Sciatic nerve (tissue), 2 donors: ENCODE data around the gene MTHFR. TPM values are rescaled to one million over a fixed set of nuclear protein-coding genes. Genes with fewer than 3 reads are reported as not detected.

ENCODE experiments used
- ATAC-seq: fragments of 200-7000 bp; cut with Tn5 transposase; one replicate; pipeline ENCODE4 v1.9.1; 2020; ENCODE audit warnings: mild to moderate bottlenecking, moderate library complexity
- DNase-seq: peaks from one replicate; pipeline ENCODE4 v3.0.0-alpha.2; 2020; ENCODE audit warnings: low spot score
- intact Hi-C: fragments of 100-400 bp; cut with DNase I; formaldehyde crosslinking; loops from one replicate; pipeline ENCODE4 v1.14.2; 2022
- total RNA-seq: library from RNA; stranded (reverse); fragmentation: NEBNext Ultra II Directional; extraction: Animal tissue kit (Norgen Biotek cat#: 25700); gene quantifications from one replicate; pipeline ENCODE4 v1.2.1, GENCODE V29; 2021
- donor health status: DM: no; HTN: no; CAD: no.
- donor health status: DM: no; HTN: no; CAD: no.

MTHFR gene
- total RNA-seq, 1 donor from 2014 or later = 78.3 TPM

DNA sequence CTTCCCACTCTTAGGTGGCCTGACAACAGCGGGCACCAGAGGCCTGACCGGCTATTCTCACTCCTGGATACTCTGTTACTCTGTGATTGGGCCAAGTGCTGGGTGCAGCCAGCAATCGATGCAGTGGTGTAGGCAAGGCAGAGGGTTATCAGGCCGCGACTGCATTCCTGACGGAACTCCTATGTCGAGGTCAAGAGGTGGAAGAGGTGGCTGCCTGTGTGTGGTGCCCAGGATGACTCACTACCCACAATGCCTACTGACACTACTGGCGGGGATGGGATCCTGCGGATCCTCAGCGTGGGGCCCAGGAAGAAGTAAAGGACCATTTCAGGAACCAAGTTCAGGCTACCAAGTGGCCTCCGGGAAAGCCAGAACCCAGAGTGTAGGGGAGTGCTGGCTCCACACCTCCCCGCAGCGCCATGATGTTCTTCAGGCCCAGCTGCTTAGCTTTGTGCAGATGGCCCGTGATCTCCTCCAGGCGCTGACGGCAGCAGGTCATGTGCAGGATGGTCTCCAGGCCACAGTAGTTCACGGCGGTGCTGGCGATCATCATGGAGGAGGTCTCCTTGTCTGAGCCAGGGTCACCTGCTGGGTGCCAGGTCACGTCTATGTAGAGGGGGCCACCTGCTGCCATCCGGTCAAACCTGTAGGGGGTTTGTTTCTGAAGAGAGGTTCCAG is 4.9 kb downstream of the MTHFR start:
- intact Hi-C loops = no loop called here
- DNase-seq = peak; percentile 62
- ATAC-seq = no peak

DNA sequence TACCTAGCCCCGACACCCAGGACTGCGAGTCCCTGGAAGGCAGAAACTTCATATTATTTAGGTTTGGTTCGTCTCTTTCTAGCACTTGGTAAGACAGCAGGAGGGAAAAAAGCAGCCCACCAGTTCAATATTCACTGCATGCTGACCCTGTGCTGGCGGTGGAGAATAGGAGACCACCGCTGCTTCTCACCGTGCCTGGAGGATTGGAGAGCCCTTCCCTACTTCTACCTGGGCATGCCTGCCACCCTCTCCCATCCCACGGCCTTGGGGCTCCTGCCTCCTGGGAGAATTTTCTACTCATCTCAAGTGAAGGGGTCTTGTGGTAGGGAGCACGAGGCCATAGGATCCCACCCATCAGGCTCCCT is 5.4 kb downstream of the MTHFR start:
- DNase-seq = peak; percentile 44
- no peak for ATAC-seq
- intact Hi-C loops = no loop called here

DNA sequence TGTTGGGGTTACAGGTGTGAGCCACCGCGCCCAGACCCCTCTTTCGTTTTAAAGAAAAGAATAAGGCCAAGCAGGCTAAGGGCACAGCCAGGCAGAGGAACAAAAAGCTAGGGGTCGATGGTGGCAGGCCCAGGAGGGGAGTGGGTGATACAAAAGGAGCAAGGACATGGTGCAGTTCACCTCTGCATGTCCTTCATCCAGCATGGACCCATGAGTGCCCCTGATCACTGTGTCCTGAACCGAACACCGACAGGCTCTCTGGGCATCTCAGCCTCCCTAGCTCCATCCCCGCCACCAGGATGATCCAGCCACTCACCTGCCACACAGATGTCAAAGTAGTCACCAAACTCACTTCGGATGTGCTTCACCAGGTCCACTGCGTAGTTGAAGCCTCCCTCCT is 5.9 kb downstream of the MTHFR start:
- intact Hi-C loops = no loop called here
- DNase-seq (peak; percentile 31), ATAC-seq (no peak)

DNA sequence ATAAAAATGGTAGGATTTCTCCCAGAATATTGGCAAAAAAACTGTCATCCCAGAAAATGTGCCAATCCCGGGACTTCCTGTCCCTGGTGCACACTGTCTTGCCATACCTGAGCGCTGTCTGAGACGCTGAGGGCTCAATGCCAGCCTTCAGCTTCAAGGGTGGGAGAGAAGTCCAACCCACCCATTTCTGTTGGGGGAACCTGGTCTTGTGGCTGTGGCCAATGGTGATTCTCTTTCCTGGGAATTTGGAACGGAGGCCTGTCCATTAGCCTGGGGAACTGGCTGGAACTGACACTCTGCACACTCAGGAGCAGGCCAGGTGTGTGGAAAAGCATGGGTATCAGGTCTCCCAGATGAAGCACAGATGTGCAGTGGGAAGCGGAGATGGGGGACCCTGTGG is 6.7 kb downstream of the MTHFR start:
- intact Hi-C loops = no loop called here
- ATAC-seq (no peak), DNase-seq (no peak)

DNA sequence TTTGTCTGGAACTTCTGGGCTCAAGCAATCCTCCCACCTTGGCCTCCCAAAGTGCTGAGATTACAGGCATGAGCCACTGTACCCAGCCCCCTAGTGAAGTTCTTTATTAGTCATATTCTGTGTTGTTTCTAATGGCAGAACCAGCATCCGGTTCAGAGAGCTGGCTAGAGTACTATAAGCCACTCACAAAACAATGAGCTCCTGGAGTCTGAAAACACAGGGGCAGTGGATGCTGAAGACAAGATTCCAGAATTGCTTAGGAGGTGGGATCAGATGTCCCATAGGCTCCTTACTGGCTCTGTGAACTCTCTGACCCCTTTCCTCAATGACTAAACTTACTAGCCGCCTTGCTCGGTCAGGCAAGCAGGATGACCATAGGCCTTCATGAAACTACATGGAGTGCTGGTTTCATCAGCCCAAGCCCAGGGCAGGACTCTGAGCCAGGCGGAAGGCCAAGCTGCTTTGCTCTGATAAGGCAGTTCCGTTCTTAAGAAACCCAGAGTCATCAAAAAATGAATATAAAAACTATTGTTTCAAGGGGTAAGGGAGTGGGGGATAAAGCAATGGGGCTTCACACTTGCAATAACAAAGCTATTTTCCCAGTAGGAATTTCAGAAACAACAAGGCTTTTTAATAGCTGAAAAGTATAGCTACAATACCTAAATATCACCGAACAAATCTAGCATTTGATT is 8.1 kb downstream of the MTHFR start:
- ATAC-seq (peak; percentile 72), DNase-seq (peak; percentile 81)
- intact Hi-C loops = no loop called here

DNA sequence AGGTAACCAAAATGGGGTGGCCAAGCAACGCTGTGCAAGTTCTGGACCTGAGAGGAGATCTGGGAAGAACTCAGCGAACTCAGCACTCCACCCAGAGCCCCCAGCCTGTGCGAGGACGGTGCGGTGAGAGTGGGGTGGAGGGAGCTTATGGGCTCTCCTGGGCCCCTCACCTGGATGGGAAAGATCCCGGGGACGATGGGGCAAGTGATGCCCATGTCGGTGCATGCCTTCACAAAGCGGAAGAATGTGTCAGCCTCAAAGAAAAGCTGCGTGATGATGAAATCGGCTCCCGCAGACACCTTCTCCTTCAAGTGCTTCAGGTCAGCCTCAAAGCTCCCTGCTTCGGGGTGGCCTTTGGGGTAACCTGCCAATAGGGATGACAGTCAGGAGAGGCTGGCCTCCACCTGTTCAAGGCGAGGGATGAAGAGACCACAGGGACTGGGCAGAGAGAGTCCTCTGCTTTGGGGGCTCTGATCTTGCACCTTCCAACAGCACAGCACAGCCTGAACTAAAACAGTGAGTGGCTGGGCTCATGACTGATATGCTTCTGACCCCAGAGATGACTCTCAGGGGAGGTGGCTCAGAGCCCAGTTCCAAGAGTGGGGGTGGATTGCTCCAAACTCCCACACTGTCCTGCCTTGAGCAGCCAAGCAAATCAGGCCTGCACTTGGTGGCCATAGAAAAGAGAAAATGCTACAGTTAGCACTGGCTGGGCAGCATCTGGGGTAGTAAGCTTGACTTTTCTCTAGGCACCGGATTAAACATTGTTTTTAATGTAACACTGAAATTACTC is 9.5 kb downstream of the MTHFR start:
- no peak for DNase-seq
- intact Hi-C loops = no loop called here
- ATAC-seq = peak; percentile 38

DNA sequence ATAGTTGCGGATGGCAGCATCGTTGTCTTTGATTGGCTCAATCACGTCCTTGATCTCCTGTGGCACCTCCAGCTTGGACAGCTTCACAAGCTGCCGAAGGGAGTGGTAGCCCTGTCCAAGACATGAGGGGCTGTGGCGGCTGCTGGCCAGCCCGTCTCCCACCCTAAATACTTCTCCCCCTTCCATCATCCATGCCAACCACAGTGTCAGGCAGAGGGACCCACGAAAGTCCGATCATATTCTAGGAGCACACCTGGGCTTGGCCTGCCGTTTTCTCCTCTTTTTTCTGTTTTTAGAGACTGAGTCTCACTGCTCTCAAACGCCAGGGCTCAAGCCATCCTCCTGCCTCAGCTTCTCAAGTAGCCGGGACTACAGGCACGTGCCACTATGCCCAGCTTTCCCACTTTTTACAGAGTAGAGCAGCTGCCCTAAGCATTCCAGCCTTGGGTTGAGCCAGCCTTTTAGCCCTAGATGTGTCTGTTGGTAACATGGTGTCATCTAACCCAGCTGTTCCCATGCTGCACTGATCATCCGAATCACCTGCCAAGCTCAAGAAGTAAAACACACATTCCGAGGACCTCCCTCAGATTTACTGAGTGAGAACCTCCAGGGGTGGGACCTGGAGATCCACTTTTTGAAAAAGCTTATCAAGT is 10.4 kb downstream of the MTHFR start:
- intact Hi-C loops = no loop called here
- no peak for ATAC-seq
- DNase-seq = no peak

DNA sequence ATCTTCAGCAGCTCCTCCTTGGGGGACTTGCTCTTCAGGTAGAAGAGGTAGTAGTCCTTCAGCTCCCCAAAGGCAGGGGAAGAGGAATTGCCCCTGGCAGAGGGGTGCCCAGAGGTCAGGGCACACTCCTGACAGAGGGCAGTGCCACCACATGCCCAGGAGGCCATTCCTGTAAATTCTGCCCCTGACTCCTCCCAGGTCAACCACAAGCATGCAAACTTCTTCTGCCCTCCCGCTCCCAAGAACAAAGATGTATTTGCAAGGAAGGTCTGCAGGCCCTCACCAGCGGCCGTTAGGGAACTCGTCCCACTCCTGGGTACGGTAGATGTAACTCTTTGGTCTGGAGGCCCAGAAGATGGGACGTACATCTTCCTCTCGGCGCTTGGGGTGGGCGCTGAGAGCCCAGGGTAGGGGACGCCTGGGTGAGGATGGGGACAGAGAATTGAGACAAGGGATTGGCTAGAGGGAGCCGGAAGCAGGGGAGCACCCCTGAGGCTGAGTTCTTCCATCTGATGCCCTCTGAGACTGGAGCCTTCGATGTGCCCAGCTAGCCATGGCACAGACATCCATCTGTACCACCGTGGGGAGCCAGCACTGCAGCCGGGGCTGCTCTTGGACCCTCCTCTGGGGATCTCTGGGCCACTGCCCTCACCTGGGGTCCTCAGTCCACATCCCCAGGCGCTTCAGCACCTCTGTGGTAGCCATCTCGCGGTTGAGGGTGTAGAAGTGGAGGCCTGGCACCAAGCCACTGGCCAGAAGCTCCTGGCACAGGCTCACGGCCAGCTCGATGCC is 11.1 kb downstream of the MTHFR start:
- intact Hi-C loops = no loop called here
- DNase-seq (no peak), ATAC-seq (no peak)

DNA sequence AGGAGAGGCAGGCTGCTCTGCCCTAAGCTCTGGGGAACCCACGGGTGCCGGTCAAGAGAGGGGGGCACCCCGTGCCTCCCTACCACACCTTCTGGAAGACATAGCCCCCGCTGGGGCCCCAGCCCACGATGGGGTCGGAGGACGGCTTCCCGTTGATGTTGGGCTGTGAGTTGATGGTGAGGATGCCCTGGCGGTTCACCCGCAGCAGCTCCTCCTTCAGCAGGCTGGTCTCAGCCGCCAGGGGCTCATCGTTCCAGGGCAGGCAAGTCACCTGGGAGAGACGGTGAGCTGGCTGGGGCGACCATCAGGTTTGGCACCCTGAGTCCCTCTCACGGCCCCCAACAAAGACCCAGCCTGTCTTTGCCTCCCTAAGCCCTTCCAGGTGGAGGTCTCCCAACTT is 11.9 kb downstream of the MTHFR start:
- DNase-seq (no peak), ATAC-seq (no peak)
- intact Hi-C loops = no loop called here

DNA sequence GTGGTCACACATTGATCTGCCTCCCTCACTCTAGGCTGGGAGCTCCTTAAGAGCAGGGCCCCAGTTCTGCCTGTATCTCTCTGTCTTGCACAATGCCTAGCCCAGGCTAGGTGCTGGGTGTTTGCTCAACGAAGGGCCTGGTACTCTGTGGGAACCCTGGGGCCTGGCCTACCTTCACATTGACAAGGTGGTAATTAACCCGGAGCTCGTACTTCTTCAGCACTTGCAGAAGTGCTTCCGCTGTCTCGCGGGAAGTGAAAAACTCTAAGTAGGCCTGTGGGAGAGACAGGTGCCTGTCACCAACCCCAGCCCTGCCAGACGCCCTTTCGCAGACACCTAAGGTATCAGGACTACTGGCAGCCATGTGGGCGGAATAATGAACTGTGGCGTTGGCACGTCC is 13.7 kb downstream of the MTHFR start:
- intact Hi-C loops = no loop called here
- ATAC-seq = no peak
- no peak for DNase-seq

DNA sequence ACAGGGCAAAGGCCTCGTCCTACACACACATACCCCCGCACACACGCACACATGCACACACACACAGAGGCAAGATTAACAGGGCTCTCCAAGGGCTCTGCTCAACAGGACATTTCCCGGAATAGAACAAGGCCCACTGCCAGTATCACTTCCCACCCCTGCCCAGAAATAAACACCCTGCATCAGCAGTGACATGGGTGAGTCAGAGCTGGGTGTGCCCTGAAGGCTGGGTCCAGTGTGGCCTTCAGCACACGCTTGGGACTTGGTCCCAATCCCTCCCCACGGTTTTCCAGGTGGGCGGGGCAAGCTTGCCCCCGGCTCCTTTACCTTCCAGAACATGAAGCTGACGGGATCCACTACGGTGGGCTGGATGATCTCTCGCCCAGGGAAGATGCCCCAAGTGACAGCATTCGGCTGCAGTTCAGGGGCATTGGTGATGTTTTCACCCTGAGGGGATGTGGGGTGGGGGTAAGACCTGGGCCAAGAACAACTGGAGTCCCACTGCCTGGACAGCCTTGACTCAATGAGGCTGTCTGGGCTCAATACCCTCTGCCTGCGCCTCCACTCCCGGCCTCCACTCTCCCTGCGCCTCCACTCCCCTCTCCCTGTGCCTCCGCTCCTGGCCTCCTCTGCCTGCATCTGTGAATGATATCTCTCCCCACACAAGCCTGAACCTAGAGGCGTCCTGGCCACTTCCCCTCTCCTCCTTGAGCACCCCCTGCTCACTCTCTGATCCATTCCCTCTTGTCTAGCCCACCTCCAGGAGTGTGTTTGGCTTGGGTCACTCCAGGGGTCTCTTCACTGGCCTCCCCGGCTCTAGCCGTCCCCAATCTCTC is 14.7 kb downstream of the MTHFR start:
- ATAC-seq (peak; percentile 90), DNase-seq (peak; percentile 92)
- intact Hi-C loops = no loop called here

DNA sequence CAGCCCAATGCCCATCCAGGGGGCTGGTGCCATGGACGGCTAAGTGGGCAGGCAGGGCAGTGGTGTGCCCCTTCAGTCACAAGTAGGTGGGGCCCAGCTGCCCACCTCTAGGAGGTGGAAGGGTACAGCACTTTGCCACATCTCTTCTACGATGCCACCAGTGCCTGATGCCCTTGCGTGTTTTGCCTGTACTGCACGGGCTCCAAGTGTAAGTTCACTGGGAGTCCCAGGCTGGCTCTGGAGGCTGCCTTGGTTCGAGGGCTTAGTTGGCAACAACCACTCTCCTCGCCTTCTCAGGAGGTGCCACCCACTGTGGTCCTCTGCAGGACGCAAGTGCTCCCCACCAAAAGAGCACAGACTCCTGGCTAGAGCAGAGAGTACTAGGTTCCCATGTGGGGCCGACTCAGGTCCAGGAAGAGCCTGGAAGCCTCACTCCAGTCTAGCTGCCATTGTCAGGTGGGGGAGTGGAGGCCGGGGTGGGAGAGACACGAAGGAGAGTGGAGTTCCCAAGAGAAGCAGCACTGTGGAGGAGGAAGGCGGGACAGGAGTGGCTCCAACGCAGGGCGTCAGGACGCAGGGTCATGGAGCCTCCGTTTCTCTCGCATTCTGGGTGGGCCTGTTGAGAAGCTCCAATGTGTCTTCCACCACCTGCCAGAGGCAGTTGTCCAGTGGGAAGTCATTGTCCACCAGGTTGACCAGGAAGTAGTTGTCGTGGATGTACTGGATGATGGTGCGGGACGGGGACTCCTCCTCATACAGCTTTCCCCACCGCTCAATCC is 15.5 kb downstream of the MTHFR start:
- intact Hi-C loops = no loop called here
- ATAC-seq (peak; percentile 0), DNase-seq (no peak)

DNA sequence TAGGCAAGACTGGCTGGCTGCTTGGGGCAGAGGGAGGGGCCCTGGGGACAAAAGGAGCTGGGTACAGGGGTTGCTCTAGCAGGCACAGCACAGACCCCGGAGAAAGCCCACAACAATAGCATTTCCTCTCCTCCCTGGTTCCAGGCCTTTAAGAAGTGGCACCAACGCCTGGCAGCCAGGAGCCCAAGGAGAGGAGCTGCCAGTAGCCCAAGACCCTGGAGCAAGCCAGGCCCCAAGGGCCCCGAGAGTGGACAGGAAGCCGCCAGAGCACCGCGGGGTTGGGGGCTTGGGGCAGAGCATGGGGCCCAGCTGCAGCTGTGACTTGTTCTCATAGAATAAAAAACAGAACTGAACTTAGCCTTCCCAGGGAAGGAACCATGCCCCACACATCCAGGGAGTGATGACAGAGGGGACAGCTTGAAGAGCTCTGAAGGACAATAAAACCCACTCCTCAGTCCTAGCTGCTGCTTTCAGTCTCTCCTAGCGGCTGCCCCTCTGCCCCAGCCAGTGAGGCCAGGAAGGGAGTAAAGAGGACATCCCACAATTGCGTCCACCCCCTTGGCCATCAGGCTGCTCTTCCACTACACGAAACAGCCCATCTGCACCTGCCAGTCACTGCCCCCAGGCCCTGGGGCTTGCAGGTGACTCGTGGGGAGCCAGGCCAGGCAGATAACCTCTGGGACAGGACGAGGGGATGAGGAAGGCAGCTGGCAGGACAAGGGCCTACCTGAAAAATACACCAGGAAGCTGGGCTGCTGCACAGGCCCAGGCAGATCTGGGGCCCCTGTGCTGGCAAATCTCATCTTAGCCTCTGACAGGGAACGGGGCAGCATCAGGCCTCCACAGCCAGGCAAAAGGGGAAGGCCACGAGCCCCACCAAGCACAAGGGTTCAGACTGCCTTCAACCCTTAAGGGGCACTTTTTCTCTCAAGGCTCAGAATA is 16.4 kb downstream of the MTHFR start:
- DNase-seq (no peak), ATAC-seq (no peak)
- intact Hi-C loops = loop anchor here (10.0 kb wide), 1 partner anchor 55 kb away; the partner anchor contains the start of gene AGTRAP

DNA sequence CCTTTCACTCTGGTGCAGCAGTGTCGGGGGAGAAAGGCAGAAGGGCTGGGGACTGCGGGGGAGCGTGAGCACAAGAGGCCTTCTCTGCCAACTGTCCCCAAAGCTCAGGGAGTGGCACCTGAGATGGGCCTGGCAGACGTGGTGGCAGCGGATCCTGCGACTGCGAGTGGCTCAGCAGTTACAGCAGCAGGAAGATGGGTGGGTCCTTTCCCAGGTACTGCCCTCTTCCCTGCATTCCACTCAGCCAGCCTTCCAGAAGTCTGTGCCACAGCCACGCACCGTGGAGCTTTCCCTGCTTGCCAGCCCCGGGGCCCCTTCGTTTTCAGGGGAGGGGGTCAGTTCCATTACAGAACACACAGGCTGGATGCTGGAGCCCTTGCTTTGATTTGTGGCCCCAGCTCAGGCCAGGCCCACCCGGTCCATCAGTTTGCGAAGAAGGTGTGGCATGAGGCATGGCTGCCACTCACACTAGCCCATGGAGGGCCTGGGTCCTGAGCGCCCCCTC is 17.2 kb downstream of the MTHFR start:
- intact Hi-C loops = loop anchor here (10.0 kb wide), 1 partner anchor 54 kb away; the partner anchor contains the start of gene AGTRAP
- DNase-seq (no peak), ATAC-seq (no peak)

DNA sequence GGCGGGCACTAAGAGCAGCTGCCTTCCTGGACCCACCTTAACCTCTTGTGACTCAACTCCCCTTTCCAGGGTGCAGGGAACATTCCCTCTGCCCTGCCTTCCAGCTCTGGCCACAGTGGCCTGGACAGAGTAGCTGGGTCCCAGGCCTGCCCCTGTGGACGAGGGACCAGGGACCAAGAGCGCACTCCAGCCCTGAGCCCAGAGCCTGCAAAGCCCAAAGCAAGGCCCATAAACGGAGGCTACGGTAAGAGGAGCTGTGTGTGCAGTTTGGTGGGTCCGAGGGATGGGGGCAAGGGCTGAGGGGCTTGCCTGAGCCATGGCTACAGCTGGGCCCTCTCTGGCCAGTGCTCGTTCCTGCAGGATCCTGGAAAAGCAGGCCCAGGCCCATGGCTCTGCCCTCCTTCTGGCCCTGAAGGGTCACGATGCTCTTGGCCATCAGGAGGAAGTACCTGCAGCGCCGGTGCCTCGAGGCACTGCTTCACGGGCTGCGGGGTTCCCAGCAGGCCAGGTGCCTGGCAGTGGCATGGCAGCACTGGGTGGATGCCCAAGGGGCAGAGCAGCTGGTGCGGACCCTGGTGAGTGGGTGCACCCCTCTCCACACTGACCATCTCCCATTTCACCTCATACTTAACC is 17.8 kb downstream of the MTHFR start:
- ATAC-seq = no peak
- DNase-seq = no peak
- intact Hi-C loops = loop anchor here (10.0 kb wide), 1 partner anchor 53 kb away; the partner anchor contains the start of gene AGTRAP
